NCI-H446 (cell line): ENCODE results near the gene TTN.
"Not testable (repeated sequence)": the region's sequence is repeated elsewhere in the genome, so short reads cannot be mapped to it uniquely, and the experiment has no call there.

Experiments used
- DNase-seq, 2 experiments: peaks; one replicate each; lab custom pipeline; 2025; lab: John Stamatoyannopoulos, UW

Gene TTN

DNA sequence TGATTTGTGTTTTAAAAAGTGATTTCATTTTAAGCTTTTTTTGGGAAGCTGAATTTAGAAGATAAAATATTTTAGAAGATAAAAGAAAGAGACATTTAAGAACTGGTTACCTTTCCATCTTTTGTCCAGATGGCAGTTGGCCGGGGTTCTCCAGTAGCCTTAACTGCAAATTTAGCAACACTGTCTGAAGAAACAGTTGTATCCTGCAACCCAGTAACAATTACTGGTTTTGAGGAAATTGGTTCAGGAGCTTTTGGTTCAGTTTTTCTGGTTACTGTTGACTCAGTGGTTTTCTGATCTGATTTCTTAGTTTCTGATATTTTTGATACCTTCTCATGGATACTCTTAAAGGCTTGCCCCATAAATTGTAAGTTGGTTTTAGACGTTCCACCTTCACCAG lies 277.1 kb downstream of the TTN start:
- DNase-seq: no peak

- DNase-seq: no peak
Measured at GRCh38 chr2:178529194-178529593, 278.0 kb downstream of the TTN start.

- DNase-seq: no peak
Measured at GRCh38 chr2:178528647-178529046, 278.6 kb downstream of the TTN start.

DNA sequence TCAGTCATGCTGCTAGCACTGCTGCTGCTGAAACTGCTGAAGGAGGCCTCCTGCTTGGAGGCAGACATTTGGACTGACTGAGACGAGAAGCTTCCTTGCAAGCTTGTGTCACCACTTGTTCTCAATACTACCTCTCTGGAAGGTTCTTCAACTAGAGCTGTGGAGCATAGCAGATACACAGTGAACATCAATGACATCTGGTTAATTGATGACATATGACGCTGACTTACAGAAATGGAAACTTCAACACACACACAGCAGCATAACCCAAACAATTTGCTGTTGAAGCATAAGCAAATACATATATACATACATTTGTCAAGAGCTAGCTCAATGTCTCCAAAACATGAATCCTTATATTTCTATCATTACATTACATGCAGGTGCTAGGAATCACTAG lies 279.6 kb downstream of the TTN start:
- no peak for DNase-seq

- DNase-seq: no peak
Measured at GRCh38 chr2:178526256-178526655, 281.0 kb downstream of the TTN start.

- not testable (repeated sequence) for DNase-seq
Measured at GRCh38 chr2:178525460-178525859, 281.8 kb downstream of the TTN start.

DNA sequence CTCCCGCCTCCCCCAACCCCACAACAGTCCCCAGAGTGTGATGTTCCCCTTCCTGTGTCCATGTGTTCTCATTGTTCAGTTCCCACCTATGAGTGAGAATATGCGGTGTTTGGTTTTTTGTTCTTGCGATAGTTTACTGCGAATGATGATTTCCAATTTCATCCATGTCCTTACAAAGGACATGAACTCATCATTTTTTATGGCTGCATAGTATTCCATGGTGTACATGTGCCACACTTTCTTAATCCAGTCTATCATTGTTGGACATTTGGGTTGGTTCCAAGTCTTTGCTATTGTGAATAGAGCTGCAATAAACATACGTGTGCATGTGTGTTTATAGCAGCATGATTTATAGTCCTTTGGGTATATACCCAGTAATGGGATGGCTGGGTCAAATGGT lies 282.2 kb downstream of the TTN start:
- not testable (repeated sequence) for DNase-seq

GRCh38 chr2:178523596-178524134 lies 283.6 kb downstream of the TTN start:
- no peak for DNase-seq

DNA sequence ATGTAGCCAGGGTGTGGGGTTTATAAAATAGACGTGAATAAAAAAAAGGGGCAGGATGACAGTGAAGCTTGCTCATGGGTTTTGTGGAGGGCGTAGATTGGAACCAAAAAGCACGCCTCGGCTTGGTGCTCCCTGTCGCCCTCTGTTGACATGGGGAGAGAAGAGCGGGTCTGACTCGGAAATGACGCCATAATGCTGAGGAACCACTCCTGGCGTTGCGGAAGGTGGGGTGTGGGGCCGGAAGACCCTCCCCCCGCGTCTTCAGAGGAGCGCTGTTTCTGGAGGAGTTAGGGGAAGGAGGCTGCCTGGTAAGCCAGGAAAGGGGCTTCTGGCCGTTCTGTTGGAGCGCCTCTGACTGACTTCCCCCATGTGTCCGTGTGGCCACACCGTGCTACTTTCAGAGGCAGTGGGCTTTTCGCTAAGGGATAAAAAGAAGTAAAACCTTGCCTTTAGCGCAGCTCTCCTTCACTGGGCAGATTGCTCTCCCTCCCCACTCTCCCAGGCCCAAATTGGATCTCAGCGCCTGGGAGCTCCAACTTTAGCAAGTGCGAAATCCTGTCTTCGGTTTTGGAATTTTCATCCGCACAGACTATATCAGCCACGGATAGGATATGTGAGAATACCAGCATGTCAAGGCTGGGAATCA lies 284.1 kb downstream of the TTN start:
- DNase-seq: peak; percentile 82 to 92

GRCh38 chr2:178521304-178522150 lies 285.7 kb downstream of the TTN start:
- DNase-seq: no peak

DNA sequence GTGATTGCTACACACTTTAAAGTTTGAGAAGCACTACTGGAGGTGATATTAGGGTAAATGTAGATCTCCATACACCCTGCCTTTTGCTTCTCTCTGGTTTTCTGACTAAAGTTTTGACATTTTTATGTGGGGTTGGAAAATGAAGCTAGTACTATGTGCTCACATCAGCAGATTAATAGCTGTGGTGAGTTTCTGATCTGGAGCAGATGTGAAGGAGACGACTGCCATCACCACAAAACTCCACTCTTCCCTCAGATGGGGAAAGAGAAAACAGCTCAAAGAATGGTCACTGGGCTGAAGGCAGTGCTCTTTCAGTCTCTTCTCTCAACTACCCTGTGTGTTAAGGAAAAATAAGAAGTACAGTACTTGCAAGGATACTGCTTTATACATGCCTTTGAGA lies 289.7 kb downstream of the TTN start:
- DNase-seq: no peak

DNA sequence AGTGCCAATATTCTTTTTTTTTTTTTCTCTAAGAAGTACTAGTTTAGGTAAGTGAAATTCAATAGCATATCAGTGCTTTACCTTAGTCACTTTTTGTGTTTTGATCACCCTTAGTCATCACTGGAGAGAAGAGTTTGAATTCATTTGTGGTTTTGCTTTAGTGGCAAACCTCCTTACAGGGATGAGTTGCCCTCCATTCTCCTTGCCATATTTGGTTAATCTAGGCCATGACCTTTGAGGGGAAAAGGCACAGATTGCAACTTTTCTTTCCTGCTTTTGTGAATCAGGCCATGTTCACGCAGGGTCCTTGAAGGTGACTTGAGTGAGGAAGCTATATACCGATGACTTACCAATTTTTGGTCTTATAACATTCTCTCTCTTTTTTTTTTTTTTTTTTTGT lies 292.6 kb downstream of the TTN start:
- no peak for DNase-seq

DNA sequence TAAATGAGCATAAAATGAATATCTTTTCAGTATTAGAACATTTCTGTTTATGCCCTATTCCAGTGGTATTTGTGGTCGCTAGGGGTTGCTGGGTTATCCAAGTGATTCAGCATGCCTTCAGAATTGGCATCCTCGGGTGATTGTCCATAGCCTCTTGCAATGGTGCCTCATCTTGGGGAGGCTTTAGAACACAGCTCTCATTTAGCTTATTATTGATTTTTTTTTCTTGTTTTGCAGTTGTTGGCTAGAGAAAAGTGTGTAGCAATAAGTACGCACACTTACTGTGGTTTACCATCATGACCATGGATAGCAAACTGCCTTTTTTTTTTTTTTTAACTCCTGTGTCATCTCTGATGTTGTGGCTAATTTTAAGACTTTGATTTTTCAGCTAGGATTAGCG lies 293.3 kb downstream of the TTN start:
- DNase-seq: no peak

GRCh38 chr2:178512484-178512883 lies 294.7 kb downstream of the TTN start:
- no peak for DNase-seq

- no peak for DNase-seq
Measured at GRCh38 chr2:178510384-178510783, 296.8 kb downstream of the TTN start.

- DNase-seq: no peak
Measured at GRCh38 chr2:178508646-178509045, 298.6 kb downstream of the TTN start.

- DNase-seq: no peak
Measured at GRCh38 chr2:178506949-178507348, 300.3 kb downstream of the TTN start.

DNA sequence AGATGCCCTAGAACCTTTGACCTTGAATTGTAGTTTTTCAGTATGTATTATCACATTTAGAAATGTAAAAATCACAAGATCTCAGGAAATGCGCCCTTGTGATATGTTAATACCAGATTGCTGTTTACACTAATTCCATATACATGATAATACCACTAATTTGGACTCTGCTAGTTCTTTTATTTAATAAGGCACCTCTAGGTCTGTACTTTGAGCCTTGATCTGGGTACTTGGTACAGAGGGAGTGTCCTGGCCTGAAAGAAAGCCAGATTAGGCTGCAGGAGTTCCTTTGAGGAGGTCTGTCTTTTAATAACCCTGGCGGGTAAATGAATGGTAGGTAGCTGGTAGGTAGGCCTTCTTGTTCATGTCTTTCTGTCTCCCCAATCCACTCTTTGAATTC lies 300.7 kb downstream of the TTN start:
- no peak for DNase-seq

DNA sequence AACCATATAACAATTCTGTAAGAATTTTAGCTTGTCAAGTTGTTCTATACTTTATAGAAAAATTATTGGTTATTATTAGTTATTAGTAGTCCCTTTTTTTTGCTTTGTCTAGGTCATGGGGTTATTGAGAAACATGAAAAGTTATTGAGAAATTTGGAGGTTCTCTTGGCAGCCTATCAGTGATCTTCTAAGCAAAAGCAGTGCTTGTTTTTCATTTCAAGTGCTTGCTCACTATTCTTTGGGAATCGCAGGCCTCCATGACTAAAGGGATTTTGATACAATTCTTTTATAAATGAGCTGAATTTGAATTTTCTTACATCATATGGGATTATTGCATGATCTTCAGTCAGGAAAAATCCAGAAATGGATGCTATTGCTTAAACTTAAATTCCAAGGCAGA lies 301.1 kb downstream of the TTN start:
- DNase-seq: no peak

GRCh38 chr2:178502751-178503150 lies 304.5 kb downstream of the TTN start:
- DNase-seq: no peak

- DNase-seq: no peak
Measured at GRCh38 chr2:178499640-178500039, 307.6 kb downstream of the TTN start.

GRCh38 chr2:178498137-178498536 lies 309.1 kb downstream of the TTN start:
- DNase-seq: no peak

DNA sequence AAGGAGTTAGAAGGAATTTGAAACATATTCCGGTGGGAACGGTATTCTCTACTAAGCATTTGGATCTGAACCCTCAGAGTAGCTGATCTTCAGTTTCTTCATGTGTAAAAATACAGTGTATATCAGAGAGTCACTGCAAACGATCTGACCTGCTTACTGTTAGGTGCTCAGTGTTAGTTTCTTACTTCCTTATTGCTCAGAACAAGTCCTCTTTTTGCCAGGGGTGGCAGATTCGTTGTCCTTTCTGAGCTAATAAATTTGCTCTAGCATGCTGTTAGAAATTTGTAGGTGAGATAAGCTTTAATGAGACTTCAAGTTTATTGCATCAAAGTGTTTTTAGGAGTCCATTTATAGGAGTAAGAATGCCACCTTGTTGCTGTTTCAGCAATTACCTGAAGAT lies 311.2 kb downstream of the TTN start:
- no peak for DNase-seq
